GM18505 (cell line): ENCODE data around the gene CDC14A.

Experiments
- ATAC-seq: cut with Tn5 transposase; IDR thresholded peaks from one replicate; pipeline ENCODE4 v1.9.1; 2021; ENCODE audit not compliant: unreplicated experiment
- POLR2A ChIP-seq: IDR thresholded peaks from 4 replicates; pipeline ENCODE4 v1.6.1; 2011; ENCODE audit warnings: borderline replicate concordance; ENCODE audit not compliant: insufficient read depth, insufficient read length; ENCODE audit errors: extremely low read depth

The CDC14A gene

GRCh38 chr1:100458661-100459357, 106.5 kb downstream of the CDC14A start:
- TF ChIP-seq POLR2A: no peak
- no peak for ATAC-seq

- peak; percentile 79 for ATAC-seq
- no peak for TF ChIP-seq POLR2A
Measured at GRCh38 chr1:100459358-100460114, 107.2 kb downstream of the CDC14A start.

GRCh38 chr1:100461222-100461621, 108.9 kb downstream of the CDC14A start:
- TF ChIP-seq POLR2A: no peak
- ATAC-seq: no peak

- no peak for TF ChIP-seq POLR2A
- no peak for ATAC-seq
Measured at GRCh38 chr1:100462326-100463025, 110.2 kb downstream of the CDC14A start.

GRCh38 chr1:100463791-100464424, 111.6 kb downstream of the CDC14A start:
- no peak for TF ChIP-seq POLR2A
- peak; percentile 85 for ATAC-seq

- no peak for ATAC-seq
- TF ChIP-seq POLR2A: no peak
Measured at GRCh38 chr1:100469578-100469977, 117.3 kb downstream of the CDC14A start.

- no peak for TF ChIP-seq POLR2A
- no peak for ATAC-seq
Measured at GRCh38 chr1:100474834-100475233, 122.5 kb downstream of the CDC14A start.

- ATAC-seq: no peak
- TF ChIP-seq POLR2A: no peak
Measured at GRCh38 chr1:100476735-100477290, 124.5 kb downstream of the CDC14A start.

- ATAC-seq: no peak
- no peak for TF ChIP-seq POLR2A
Measured at GRCh38 chr1:100478816-100479215, 126.5 kb downstream of the CDC14A start.

GRCh38 chr1:100479620-100480338, 127.5 kb downstream of the CDC14A start:
- no peak for ATAC-seq
- no peak for TF ChIP-seq POLR2A

GRCh38 chr1:100481303-100481702, 129.0 kb downstream of the CDC14A start:
- TF ChIP-seq POLR2A: no peak
- ATAC-seq: no peak

GRCh38 chr1:100482167-100482566, 129.9 kb downstream of the CDC14A start:
- no peak for TF ChIP-seq POLR2A

More at GRCh38 chr1:100482167-100482566, 129.9 kb downstream of the CDC14A start:
- ATAC-seq: no peak
